ENCODE measurements around the gene UHRF2. TPM values are rescaled to one million over a fixed set of nuclear protein-coding genes. Genes with fewer than 3 reads are reported as not detected.

UHRF2 gene
- total RNA-seq, 1 experiment from 2014 or later, result 31.3 TPM

- no peak for TF ChIP-seq EZH2phosphoT487 (IDR thresholded peaks at IDR 0.05; ENCODE audit: borderline replicate concordance, low read length)
- no peak for TF ChIP-seq EZH2 (IDR thresholded peaks at IDR 0.05; ENCODE audit: low read length, unreplicated experiment)
- TF ChIP-seq, protein P1, sequence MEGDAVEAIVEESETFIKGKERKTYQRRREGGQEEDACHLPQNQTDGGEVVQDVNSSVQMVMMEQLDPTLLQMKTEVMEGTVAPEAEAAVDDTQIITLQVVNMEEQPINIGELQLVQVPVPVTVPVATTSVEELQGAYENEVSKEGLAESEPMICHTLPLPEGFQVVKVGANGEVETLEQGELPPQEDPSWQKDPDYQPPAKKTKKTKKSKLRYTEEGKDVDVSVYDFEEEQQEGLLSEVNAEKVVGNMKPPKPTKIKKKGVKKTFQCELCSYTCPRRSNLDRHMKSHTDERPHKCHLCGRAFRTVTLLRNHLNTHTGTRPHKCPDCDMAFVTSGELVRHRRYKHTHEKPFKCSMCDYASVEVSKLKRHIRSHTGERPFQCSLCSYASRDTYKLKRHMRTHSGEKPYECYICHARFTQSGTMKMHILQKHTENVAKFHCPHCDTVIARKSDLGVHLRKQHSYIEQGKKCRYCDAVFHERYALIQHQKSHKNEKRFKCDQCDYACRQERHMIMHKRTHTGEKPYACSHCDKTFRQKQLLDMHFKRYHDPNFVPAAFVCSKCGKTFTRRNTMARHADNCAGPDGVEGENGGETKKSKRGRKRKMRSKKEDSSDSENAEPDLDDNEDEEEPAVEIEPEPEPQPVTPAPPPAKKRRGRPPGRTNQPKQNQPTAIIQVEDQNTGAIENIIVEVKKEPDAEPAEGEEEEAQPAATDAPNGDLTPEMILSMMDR (conservative IDR thresholded peaks at IDR 0.05; ENCODE audit: low read depth, low read length), result no peak
- no TSS peak for BruUV-seq (replicated peaks)
- intact Hi-C loops (cut with micrococcal nuclease), result no loop called here
- H4K20me1 ChIP-seq (ENCODE audit: low read length), result no peaks in the 10 kb centered on the region
- CTCF ChIA-PET, result no interaction called here
- H2AFZ ChIP-seq (ENCODE audit: low read length), result no peak overlapping the region
- no peaks in the 10 kb centered on the region for H3K79me2 ChIP-seq (ENCODE audit: low read length)
- no peak overlapping the region for H3K4me2 ChIP-seq (ENCODE audit: low read length)
- ATAC-seq, result no peak
- H3K27ac ChIP-seq (ENCODE audit: low read length), result no peak overlapping the region
- no peaks in the 10 kb centered on the region for H3K9me2 ChIP-seq (replicated peaks; ENCODE audit: low read length)
- H3K4me3 ChIP-seq (ENCODE audit: low read length), result no peak overlapping the region
- no peak for DNase-seq
- no peaks in the 10 kb centered on the region for H3K9me3 ChIP-seq (ENCODE audit: low read length)
- H3K27me3 ChIP-seq (ENCODE audit: low read length), result no peaks in the 10 kb centered on the region
- no peaks in the 10 kb centered on the region for H3K36me3 ChIP-seq (ENCODE audit: low read depth, low read length)
- POLR2A ChIA-PET (ENCODE audit: unreplicated experiment), result interaction anchor here (0.6 kb wide), 1 partner anchor 529 kb away, joined by 3 read pairs; no protein-coding TSS in a partner anchor
- no peak overlapping the region for H3K9ac ChIP-seq (ENCODE audit: low read length)
- H3K4me1 ChIP-seq (ENCODE audit: insufficient read depth, low read length), result peaks cover 18% of the 10 kb centered on the region
- H3F3A ChIP-seq (ENCODE audit: low read length, unreplicated experiment), result no peaks in the 10 kb centered on the region
These were observed 140.9 kb downstream of the UHRF2 start for GRCh38 chr9:6553866-6554265.

Other genes starting within 250 kb of the UHRF2 start
- gene IL33, start 197.4 kb upstream of the UHRF2 start, total RNA-seq (2014; rRNA removed), result 1.6 and 2.7 TPM in 2 replicates
- gene TPD52L3, start 84.8 kb upstream of the UHRF2 start, total RNA-seq (2014; rRNA removed), result not detected in 2 replicates
- 5.4 and 8.1 TPM in 2 replicates for gene GLDC, start 232.5 kb downstream of the UHRF2 start, total RNA-seq (2014; rRNA removed)